Gastroesophageal sphincter (tissue), 3 donors: Measurements from ENCODE around the gene PLCB4.

Experiments
- EP300 ChIP-seq: sonication (generic); formaldehyde crosslinking; IDR thresholded peaks from one replicate; pipeline ENCODE4 v1.6.1; 2017; ENCODE audit warnings: antibody characterized with exemption, mild to moderate bottlenecking
- TF ChIP-seq, protein P1 (sequence below), 4 experiments: fragments of 200-600 bp in 2 of 4; fragments of 450-650 bp in 2 of 4; sonication (generic) in 1 of 4; IDR thresholded peaks; one replicate each; pipeline ENCODE4 v1.5.1; 2017 to 2019; ENCODE audit warnings: antibody characterized with exemption in 4 of 4, mild to moderate bottlenecking in 2 of 4, moderate library complexity in 2 of 4

GRCh38 chr20:9485614-9486340, 416.9 kb downstream of the PLCB4 start:
- TF ChIP-seq, protein P1, sequence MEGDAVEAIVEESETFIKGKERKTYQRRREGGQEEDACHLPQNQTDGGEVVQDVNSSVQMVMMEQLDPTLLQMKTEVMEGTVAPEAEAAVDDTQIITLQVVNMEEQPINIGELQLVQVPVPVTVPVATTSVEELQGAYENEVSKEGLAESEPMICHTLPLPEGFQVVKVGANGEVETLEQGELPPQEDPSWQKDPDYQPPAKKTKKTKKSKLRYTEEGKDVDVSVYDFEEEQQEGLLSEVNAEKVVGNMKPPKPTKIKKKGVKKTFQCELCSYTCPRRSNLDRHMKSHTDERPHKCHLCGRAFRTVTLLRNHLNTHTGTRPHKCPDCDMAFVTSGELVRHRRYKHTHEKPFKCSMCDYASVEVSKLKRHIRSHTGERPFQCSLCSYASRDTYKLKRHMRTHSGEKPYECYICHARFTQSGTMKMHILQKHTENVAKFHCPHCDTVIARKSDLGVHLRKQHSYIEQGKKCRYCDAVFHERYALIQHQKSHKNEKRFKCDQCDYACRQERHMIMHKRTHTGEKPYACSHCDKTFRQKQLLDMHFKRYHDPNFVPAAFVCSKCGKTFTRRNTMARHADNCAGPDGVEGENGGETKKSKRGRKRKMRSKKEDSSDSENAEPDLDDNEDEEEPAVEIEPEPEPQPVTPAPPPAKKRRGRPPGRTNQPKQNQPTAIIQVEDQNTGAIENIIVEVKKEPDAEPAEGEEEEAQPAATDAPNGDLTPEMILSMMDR (IDR thresholded peaks at IDR 0.05), result no peak
- TF ChIP-seq EP300, result no peak
